ENCODE data around the gene OR2F1.
A peak's percentile ranks its signal among the peaks of the same experiment; 100 is the strongest.

Gene OR2F1

DNA sequence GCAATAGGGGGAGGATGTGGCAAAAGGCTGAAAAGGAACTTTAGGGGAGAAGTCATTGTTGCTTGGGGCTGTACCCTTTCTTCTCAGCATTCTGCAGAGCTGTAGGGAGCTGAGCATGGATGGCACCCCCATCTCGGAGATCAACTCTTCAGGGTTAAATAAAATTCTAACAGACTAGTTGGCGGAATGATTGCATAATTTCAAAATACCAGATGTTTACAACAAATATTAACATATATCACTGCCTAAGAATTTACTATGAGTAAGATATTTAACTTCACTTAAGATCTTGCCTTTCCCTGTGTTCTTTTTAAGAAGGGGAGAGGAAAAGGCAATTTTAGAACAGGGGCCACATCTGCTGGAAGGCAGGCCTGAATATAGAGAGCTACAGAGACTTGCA, 509 bp upstream of the OR2F1 start:
- DNase-seq (ENCODE audit: low read depth): no peak

DNA sequence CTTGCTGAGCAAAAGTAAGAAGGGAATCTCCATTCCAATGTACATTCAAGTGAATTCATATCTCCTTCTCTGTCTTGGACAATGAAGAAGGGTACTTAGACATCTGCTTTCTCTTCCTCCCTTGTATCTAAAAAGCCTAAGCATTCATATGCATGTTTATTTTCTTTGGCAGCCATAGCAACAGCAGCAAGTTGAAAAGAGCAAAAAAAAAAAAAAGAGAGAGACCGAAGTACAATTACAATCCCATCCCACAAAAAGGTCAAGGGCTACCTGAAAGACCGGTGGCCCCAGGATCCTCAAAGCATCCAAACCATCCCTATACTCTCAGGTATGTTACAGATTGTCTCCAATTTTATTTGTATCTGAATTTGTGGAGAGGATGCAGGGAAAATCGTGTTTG, 4.1 kb downstream of the OR2F1 start:
- DNase-seq (ENCODE audit: low read depth): no peak

DNA sequence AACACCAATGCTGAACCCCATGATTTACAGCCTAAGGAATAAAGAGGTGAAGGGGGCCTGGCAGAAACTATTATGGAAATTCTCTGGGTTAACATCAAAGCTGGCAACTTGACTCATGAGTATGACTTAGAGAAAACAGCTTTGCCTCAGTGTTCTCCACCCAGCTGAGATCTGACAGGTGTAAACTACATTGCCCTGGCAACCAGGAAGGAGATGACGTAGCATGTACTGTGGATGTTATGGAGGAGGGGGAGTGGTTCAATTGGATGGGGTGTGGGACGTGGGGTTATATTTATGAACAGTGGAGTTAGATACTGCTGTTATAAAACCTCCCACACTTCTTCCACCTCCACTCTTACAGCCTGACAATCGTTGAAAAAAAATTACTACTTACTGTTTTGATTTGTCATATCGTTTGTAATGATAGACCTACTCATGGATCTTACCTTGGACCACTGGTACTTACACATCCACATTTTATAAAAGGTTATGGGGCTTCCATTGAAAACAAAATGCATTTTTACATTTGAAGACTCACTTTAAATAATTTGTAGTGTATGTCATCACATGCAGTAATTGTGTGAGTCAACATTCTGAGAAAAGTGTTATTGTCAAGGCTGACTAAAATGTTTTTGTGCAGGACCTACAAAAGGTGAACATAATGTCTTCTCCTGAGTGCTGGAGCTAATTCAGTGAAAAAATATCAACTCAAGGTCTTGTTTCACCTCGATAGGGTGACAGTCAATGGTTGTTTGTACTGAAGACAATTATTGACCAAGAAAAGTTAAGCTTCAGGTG, 6.4 kb downstream of the OR2F1 start:
- no peak for DNase-seq (ENCODE audit: low read depth)

DNA sequence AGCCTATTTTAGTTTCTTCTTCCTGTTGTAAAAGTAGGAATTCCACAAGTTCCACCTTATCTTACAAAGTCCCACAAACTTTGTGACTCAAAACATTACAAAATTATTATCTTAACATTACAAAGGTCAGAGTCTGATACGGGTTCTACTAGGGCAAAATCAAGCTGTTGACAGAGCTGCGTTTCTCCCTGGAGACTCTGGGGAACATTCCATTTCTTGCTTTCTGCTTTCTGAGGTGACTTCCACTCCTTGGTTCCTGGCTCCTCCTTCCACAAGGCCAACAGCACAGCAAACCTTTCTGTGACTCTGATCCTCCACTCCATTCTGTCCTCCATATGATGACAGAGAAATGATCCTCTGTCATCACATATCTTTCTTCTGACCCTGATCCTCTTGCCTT, 10.6 kb downstream of the OR2F1 start:
- DNase-seq (ENCODE audit: low read depth): no peak

DNA sequence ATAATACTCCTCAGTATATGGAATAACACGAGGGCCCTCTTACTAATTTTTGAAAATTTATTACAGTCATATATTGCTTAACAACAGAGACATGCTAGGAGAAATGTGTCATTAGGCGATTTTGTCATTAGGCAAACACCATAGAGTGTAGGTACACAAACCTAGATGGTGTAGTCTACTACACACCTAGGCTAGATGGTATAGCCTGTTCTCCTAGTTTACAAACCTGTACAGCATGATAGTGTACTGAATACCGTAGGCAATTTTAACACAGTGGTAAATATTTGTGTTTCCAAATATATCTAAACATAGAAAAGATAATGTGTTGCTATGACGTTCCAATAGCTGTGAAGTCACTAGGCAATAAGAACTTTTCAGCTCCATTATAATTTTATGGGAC, 12.8 kb downstream of the OR2F1 start:
- no peak for DNase-seq (ENCODE audit: low read depth)

DNA sequence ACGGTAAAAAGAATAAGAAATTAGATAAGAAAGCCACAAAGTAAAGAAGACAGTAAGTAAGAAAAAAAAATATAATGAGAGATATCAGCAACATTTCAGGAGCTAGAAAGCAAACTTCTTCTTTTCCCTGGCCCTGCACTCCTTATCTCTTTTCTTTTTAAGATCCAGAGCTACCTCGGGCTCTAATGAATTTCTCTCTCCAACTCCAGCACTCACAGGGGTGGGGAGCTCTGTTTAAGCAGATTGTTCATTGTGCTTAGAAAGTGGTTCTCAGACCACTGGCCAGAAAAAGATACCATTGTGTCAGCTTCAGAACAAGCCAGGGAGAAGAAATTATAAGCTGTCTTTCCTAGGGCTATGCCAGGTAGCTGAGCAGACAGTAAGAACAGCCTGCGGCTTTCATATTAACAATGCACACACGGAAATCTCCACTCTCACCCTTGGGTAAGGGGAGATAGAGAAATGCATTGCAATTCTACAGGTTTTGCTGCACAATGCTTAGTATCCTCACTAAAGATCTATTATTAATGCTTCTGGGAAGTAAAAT, 19.3 kb downstream of the OR2F1 start:
- DNase-seq (ENCODE audit: low read depth): no peak

DNA sequence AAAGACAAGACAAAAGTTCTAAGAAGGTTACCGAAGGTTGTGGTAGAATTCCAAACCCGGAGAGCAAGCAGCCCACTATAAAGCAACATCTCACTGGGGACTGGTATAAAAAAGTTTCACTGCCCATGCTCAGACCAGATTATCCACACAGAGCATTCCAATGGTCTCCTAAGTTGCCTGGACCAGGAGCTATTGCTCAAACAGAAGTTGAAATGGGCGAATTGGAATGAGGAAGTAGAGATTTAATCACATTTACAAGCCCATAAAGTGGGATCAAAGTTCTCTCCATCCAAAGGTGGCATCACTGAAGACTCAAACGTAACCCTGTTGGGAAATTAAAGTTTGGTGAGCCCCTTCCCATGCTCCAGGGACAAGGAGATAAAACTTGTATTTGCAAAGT, 19.8 kb downstream of the OR2F1 start:
- no peak for DNase-seq (ENCODE audit: low read depth)

DNA sequence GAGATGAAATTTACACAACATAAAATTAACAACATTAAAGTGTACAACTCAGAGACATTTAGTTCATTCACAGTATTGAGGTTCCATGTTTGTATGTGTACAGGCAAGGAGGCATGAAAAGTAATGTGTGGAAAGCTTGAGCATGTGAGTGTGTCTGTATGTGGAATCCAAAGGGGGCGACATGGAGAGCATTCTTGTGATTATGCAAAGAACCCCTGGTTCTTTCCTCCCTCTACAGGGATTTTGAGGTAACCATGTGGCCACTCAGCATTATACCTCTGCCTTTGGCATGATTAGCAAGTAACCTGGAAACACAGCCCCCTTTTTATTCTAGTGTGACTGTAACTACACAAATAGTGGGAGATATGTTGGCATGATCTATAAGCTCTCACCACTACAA, 21.0 kb downstream of the OR2F1 start:
- DNase-seq (ENCODE audit: low read depth): no peak

DNA sequence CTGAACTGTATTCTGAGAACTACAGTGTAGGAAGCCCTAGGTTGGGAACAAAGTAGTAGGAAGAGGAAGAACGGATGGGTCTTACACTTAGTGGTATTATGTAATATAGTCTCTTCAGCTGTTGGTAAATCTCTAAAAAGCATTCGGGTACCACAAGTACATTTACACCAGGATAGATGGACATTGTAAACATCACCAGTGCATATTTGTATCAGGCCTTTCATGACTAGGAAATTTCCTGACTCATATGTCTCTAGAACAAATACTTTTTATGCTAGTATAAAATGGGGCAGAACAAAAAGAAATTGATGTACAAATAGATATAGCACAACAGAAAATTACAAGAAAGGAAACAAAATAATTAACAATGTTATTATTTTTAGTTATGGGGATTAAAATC, 23.9 kb downstream of the OR2F1 start:
- no peak for DNase-seq (ENCODE audit: low read depth)

DNA sequence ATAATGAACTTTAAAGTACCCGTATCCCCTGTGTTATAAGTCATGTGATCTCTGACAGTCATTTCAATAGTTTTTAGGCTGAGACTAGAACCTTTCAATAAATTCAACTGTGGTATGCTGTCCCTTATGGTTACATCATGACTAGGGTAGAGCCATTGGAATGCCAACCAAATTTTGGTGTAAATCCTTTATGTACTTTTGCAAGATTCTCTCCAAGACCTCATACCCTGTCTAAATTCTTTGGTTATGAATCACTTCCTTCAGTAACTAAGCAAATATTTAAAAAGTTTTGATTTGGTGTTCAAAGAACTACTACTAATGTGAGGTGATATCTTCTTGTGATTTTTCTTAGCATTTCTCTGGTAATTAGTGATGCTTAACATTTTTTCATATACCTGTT, 24.7 kb downstream of the OR2F1 start:
- DNase-seq (ENCODE audit: low read depth): peak; percentile 55

DNA sequence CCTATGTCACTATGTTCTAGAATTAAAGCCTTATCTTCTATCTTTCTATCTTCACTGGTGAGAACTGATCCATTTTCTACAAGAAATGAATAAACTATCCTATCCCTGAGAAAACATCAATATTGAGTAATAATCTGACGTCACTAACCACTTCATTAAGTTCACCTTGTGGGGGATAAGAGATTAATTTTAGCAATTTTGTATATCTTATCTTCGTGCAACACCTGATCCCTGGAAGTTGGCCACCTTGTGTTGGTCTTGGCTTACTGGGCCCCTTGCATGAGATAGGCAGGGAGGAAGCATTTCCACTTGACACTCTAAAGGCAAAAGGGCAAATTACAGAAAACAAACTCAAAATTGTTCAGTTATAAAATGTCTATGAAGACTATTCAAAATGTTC, 25.4 kb downstream of the OR2F1 start:
- no peak for DNase-seq (ENCODE audit: low read depth)

DNA sequence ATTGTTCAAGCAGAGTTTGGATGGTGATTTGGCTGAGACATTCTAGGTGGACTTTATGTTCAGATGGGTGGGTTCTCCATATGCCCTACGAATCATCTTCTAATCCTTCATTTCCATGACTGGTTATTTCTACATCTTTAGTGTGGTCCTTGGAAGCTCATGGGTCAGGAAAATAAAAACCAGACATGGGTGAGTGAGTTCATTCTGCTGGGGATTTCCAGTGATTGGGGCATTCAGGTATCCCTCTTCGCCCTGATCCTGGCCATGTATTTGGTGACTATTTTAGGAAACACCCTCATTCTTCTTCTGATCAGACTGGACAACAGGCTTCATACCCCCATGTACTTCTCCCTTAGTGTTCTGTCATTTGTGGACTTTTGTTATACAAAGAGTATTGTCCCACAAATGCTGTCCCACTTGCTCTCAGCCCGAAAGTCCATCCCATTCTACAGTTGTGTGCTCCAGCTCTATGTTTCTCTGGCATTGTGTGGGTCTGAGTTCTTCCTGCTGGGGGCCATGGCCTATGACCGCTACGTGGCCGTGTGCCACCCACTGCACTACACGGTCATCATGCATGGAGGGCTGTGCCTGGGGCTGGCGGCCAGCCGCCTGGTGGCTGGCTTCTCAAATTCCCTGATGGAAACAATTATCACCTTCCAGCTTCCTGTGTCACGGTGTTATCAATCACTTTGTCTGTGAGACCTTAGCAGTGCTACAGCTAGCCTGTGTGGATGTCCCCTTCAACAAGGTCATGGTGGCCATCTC, 26.3 kb downstream of the OR2F1 start:
- no peak for DNase-seq (ENCODE audit: low read depth)

DNA sequence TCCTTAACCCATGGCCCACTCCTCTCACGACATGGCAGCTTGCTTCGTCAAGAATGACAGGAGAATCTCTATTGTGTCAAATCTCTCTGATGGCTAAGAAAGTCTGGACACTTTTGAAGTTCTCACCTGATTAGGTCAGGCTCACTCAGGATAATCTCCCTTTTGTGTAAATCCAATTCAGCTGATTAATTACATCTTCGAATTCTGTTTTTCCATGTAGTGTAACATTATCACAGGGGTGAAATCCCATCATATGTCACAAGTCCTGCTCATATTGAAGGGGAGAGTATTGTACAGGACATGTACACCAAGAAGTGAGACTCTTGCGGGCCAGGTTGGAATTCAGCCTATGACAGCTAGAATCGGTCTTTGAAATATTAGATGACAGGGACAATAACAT, 29.3 kb downstream of the OR2F1 start:
- no peak for DNase-seq (ENCODE audit: low read depth)

DNA sequence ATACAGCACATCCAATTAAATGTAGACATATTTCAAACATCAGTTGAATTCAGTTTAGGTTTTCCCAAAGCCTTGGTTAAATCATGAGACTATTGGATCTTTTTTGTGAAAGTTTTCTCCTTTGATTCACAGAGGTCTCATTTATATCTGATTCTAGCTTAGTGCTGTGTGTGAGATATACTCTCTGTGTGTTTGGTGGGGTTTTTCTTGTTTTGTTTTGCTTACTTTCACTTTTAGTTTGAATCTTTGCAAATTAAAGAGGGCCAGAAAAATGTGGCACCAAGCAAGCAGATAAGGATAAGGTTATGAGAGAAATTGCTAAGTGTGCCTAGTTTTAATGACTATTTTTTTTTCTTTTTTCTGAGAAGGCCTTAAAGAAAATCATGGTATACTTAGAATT, 32.9 kb downstream of the OR2F1 start:
- DNase-seq (ENCODE audit: low read depth): no peak

DNA sequence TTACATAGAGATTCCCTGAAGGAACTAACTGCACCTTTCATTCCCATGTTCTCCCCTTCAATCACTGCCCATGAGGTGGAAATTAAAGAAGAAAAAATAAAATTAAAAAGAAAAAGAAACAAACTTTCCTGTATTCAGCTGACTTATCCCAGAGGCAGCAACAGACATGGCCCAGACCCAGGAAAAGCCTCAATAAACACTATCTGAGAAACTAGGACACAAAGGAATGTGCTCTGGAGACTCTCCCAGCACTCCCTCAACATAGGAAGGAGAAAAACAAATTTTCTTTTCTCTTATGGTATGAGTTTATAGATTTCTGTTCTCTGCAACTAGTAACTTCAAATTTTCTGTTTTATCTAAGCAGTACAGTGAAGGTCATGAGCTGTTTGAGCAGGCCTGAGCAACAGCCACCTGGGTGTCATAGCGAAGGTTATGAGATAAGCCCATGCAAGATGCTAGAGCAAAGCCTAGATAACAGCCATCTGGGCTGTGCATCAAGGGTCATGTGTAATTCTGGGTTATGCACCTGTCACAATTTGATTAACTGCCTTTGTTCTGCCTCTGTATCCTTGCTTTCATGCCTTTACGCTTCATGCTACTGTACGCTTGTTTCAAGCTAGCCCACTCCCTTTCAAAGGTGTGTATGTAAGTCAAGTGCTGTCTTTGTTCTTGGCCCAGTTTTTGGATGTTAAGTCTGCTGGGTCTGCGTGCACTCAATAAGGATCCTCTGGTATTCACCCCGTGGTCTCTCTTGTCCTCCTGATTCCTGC, 34.5 kb downstream of the OR2F1 start:
- DNase-seq (ENCODE audit: low read depth): no peak

DNA sequence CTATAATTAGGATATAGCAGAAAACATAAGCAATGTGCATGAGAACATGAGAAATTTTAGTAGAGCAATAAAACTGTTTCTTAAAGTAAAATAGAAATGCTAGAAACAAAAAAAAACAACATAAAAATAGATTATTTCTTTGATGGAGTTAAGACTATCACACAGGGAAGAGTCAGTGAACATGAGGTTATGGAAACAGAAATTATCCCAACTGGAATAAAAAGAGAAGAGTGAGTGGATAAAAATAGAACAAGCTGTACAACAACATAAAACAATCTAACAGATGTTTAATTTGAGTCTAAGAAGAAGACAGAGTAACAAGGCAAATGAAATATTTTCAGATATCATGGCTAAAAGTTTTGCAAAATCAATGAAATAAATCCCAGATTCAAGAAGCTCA, 38.0 kb downstream of the OR2F1 start:
- DNase-seq (ENCODE audit: low read depth): no peak

DNA sequence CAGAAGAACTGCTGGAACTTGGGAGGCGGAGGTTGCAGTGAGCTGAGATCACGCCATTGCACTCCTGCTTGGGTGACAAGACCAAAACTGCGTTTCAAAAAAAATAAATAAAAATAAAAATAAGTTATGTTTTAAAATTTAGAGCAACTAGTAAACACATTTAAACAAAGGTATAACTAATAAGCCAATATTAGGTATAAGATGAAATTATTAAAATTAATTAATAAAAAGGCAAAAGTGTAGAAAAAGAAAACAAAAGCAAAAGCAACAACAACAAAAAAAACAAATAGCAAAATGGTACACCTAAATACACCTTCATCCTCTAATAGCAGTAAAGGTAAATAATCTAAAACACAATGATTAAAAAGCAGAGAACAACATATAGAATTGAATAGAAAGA, 39.3 kb downstream of the OR2F1 start:
- no peak for DNase-seq (ENCODE audit: low read depth)

DNA sequence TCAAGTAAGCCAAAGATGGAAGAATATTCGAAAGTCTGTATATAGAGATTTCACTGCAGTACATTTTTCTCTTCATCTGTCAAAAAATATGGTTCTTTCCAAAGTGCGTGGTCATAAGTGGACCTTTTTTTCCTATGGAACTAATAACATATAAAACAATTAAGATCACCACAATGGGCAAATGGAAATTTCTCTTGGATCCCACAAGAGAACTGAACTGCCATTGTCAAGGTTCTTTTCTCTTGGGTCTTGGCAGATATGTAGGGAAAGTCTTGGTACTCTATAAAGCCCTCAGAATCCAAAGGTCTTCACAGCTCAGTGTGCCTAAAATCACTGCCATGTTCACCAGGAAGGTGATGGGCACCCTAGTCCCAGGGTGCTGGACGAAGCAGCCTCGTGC, 45.4 kb downstream of the OR2F1 start, which contains the start of gene OR6B1:
TSS of gene OR6B1 (plus strand) at position 301 of the 400 bp plus-strand sequence. CDS start 3,677 bp downstream, outside the sequence.
- DNase-seq (ENCODE audit: low read depth): no peak

DNA sequence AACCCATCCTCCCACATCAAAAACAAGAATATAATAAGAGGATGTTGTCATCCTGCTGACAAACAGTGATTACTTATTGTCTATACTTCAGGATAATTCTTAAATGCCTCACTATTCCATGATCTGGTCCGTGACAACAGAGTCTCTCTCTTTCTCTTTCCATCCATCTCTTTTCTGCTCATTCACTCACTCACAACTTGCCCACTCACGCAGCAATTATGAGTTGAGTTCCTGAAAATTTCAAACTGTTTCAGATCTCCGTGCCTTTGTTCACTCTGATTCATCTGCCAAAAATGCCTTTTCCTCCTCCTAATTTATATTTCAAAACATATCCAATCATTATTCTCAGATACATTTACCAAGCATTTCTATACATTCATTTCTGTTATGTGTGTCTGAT, 46.9 kb downstream of the OR2F1 start:
- no peak for DNase-seq (ENCODE audit: low read depth)

DNA sequence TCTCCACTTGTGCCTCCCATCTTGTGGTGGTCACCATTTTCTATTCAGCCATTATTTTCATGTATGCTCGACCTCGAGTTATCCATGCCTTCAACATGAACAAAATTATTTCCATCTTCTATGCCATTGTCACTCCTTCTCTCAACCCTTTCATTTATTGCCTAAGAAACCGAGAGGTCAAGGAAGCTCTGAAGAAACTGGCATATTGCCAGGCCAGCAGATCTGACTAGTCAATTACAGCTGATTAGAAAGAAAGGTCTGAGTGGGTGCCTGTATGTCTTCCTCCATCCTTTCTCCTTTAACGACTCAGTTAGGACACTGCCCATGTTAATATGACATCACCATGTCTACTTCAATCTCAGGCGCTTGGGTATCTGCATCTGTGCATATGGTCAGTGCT, 50.1 kb downstream of the OR2F1 start:
- no peak for DNase-seq (ENCODE audit: low read depth)

DNA sequence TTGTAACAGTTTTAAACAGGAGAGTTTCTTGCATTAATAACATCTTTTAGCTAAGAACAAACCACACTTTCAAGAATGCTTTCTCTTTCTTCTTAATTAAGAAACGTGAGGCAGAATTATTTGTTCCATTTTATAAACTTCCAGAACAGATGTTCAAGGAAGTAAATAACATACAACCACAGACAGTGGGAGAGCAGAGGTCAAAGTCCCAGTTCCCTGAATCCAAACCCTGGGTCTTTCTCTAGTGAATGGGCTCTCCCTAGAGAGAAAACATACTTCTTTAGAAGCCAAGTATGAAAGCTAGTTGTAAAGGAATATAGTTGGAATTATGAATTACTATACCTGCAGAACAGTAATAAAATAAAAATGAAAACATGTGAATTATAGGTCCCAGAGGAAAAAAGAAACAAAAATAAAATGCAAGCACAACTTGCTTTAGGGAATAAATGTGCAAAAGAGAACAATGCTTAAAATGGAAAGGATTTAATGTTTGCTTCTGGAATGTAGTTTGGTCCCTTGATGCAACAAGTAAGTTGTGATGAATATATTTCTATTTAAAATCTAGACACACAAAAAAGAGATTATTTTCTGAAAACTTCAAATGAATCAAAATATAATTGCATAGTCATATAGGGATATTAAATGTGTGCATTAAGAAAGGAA, 51.5 kb downstream of the OR2F1 start:
- DNase-seq (ENCODE audit: low read depth): no peak

DNA sequence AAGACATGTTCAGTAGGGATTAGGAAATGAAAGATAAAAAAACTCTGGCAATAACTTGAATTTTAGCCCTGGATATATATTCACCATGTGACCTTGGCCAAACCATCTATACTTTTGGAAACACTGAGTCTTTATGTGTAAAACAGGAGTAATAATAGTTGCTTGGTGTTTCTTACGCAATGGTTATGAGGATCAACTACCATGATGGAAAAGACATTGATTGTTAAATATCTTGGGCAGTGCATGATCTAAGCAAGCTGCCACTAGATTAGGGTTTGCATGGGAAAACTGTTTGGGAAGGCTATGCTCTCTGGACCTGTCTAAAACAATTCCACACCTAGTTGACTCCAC, 52.0 kb downstream of the OR2F1 start:
- no peak for DNase-seq (ENCODE audit: low read depth)

All from HS-5 (cell line).